HG03520 (cell line): ENCODE data around the gene TKT.

Experiments
- ATAC-seq: cut with Tn5 transposase; IDR thresholded peaks from one replicate; pipeline ENCODE4 v1.9.1; 2021; ENCODE audit warnings: mild to moderate bottlenecking, moderate library complexity; ENCODE audit not compliant: unreplicated experiment

The TKT gene

DNA sequence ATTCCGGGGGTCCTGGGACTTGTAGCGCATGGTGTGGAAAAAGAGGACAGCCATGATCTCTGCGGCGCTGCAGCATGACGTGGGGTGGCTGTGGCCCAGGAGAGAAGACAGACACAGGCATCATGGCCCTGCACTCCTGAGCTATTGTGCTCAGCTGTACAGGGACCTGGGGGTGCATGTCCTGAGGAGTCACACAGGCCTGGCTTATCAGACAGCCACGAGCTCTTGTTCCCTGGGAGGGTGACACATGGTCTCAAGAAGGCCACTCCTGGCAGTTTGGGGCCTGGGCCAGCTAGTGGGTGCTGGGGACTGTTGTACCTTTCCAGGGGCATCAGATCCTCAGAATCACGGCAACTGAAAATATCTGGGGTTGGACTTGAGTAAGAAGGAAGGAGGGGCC is 13.7 kb downstream of the TKT start:
- no peak for ATAC-seq

DNA sequence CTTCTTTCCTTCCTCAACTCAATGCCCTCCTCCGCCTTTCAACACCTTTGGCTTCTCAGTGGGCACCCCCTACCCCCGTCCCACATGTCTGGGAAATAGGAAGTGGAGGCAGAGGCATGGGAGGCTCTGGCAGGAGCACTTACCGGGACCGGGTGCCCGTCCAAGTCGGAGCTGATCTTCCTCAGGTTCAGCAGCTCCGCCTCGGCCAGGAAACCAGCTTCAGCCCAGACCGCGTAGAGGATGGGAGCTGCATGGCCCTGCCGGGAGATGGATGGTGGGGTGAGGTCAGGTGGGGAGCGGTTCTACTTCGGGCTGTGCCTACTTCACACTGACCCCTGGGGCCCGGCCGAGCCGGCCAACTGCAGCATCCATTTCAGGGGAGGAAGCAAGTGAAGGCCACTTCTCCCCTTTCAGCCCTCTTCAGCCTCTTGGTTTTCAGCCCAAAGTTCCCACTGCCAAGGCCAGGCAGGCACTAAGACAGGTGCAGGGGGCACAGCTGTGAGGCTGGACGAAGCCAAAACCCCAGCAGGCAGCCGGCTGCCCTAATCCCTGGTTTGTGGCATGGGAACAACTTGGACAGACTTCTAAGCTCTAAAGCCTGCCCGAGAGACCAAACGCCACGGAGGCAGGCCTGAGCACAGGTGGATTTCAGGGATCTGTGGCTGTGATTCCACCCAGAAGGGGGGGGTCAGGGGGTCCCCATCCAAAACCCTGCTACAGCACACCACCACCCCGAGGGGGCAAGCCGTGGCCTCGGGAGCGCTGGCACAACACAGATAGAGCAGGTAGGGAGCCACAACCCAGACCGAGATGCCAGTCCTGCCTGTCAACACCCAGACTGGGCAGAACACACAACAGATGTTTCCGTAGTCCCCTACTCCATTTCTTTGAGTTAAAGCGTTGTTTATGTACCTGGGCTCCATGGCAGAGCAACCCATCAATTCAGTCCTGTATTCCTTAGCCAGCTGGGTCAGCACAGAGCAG is 14.5 kb downstream of the TKT start:
- ATAC-seq, result no peak

DNA sequence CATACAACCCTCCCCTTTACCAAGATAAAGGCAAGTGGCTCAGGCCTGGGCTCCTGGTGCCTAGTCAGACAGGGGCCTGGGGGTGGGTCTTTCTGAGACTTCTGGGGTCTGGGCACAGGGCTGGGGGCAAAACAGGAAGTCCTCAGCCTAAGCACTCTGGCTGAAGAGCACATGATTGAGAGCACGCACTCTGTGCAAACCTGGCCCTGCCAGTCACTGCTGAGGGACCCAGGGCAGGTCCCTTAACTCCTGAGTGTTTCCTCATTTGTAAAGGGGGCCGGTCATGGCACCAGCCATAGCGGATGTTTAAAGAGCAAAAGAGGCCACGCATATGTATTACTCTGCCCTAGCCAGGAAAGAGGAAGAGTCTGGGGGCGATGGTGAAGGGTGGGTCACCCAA is 16.0 kb downstream of the TKT start:
- ATAC-seq, result no peak

DNA sequence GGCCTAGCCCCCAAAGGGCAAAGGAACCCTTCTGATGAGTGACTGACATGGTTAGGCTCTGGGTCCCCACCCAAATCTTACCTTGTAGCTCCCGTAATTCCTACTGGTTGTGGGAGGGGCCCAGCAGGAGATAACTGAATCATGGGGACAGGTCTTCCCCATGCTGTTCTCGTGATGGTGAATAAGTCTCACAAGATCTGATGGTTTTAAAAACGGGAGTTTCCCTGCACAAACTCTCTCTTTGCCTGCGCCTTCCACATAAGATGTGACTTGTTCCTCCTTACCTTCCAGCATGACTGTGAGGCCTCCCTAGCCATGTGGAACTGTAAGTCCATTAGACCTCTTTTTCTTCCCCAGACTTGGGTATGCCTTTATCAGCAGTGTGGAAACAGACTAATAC is 16.9 kb downstream of the TKT start:
- ATAC-seq, result no peak

DNA sequence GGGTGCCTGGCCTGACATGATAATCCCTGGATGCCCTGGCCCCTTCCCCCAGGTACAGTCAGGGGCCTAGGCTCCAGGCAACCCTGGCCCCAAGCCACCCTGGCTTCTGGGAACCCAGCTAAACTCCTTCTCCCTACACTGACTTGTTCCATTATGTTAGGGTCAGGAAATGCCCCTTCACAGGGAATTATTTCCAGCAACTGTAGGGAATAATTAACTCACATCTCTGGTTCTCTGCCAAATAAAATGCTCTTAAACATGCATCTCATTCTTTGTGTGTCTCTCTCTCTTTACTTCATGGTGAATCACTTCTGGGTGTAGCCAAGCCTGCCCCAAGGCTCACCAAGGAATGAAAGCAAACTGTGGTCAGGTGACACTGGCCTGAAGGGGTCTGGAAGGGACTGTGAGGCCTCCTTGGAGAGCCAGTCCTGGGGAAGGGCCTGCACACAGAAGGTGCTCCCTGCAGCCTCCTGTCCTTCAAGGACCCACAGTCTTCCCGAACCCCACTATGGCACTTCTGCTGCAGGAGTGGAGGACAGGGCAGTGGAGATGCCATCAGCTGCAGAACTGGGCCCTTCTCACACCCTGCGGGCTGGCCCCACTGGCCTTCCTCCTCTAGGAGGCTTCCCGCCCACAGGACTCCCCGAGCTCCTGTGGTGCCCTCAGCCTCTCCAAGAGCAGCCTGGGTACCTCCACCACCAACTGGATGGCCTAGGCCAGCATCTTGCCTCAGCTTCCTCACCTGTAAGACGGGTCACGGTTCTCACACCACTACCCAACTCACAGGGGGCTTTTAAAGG is 17.6 kb downstream of the TKT start:
- no peak for ATAC-seq

- no peak for ATAC-seq
Measured at GRCh38 chr3:53236112-53236841, 19.5 kb downstream of the TKT start.

DNA sequence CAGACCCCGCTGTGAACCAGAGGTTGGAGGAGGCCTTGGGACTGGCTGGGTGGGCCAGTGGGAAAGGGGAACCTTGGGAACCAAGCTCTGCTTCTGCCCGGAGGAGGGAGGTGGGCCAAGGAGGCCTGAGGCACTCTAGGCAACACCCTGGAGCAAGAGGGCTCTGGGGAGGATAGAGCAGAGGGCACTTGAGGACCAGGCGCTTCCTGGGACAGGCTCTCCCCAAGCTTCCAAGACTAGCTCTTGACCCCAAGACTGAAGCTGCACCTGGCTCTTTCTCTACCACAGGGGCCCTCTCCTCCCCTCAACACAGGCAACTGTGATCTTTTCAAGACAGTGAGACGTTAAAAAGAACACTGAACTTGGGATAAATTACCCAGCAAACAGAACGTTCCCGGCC is 20.3 kb downstream of the TKT start:
- no peak for ATAC-seq

DNA sequence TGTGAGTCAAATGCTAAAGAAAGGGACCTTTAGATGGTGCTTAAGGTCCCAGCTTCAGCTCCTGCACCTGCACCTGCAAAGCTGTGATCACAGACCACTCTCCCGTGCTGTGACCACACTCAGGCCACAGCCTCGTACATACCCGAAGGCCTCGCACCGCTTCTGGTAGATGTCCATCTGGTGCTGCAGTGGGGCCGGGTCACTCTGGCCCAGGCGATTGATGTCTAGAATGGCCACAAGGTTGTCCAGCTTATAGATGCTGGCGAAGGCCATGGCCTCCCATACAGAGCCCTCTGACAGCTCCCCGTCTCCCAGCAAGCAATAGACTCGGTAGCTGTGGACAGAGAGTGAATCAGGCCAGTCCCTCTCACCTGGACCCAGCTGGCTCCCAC is 21.0 kb downstream of the TKT start:
- ATAC-seq, result no peak

DNA sequence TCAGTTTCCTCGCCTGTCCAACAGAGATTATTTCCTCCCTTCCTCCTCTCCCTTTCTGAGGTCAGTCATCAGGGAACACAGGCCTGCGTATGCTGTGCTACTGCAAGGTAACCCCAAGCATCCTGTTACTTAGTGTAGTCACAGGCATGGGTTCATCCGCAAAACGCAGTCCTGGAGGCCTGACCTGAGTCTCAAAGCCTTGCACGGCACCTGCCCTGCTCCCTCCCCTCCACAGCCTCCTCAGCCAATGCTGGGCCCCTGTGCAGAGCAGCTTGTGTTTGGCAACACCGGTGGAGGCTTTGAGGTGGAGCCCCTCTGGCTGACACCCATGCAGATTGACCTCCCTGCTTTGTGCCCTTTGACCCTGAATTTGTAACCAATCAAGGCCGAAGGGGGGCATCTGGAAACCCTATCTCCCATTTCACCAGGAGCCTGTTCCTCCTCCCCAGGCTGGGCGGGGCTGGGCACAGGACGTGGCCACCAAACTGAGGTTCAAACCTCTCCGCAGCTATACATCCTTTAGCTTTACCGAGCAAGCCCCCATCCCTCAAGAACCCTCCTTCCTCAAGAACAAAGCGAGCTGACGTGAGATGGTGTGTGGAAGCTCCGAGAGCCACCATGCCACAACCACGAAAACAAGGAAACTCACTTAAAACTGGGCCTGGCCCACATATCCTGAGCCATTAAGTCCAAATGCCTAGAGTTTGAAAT is 21.5 kb downstream of the TKT start:
- ATAC-seq, result no peak

- ATAC-seq, result no peak
Measured at GRCh38 chr3:53232641-53233377, 23.0 kb downstream of the TKT start.

DNA sequence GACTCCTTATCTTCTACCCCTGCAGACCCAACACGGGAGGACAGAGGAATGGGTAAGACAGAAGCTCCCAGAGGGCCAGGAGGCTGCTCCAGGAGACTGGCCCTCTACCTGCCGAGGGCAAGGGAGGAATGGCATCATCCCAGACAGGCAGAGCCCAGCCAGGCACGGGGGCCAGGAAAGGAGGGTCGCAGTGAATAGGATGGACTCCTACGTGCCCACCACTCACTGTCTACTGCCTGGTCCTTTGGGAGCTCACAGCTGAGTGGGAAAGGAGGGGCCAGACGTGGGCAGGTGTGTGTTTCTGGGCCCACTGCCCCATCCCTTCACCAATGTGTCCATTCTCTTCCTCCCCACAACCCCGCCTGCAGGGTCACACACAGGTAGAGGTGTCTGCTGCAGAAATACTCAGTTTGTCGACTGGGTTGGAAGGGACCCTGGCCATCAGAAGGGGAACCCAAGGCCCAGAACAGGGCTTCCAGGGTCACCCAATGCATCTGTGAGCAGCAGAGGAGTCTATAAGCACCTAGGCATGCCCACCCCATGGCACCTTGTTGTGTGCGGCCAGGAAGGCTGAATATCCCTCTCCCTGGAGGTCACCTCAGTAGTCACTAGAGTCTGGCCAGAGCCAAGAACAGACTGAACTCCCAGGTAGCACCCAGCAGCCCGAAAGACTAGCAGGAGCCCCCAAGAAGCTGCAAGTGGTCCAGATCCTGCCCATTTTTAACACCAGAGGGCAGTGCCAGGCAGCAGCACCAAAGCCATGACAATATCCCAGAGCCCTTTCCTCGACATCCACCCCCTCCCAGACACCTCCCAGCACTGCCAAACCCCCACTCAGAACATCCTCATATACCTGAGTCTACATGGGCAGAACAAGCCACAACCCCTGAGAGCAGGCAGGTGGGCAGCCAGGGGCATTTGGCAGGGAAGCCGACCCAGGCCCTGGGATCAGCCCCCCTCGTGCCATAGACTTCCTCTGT is 24.0 kb downstream of the TKT start:
- ATAC-seq, result no peak

- ATAC-seq, result no peak
Measured at GRCh38 chr3:53230789-53231188, 25.0 kb downstream of the TKT start.

DNA sequence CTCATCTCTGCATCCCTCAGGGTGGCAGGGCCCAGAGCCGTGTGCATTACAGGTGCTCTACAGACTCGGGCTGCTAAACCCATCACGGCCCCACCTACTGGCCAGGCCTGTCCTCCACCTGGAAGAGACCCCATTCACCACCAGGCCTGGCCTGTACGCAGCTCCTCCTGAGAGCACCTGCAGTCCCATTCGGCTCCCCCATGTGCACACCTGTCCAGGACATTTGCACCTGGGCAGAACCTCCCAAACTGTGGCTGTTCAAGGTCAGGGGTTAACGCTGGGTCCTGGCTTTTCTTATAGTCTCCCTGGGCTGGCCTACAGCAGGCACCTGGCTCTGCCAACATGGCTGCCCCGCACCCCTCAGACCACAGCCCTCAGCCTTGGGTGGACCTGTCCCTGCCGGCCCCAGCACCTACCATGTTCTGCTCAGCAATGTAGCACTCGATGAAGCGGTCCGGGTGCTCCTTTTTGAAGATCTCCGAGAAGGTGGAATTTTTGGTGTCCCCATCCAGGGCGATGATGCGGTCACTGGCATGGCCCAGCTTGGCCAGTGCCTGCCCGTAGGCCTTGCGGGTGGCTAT is 25.7 kb downstream of the TKT start:
- ATAC-seq, result no peak

DNA sequence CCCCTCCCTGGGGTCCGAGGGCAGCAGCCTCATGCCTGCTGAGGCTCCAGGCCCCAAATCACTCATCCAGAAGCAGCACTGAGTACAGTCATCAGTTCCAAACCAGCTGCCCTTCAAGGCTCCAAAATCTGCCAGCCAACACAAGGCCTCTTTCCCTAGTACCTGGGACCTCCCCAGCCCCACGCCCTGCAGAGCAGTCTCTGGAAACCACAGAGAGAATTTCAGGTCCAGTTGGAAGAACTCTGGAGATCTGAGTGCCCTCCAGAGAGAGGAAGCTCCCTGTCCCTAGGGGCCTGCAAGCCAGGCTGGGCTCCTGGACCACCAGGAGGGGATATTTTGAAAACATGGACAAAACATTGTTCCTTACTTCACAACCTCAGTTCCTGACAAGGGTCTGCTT is 26.2 kb downstream of the TKT start:
- ATAC-seq, result no peak

DNA sequence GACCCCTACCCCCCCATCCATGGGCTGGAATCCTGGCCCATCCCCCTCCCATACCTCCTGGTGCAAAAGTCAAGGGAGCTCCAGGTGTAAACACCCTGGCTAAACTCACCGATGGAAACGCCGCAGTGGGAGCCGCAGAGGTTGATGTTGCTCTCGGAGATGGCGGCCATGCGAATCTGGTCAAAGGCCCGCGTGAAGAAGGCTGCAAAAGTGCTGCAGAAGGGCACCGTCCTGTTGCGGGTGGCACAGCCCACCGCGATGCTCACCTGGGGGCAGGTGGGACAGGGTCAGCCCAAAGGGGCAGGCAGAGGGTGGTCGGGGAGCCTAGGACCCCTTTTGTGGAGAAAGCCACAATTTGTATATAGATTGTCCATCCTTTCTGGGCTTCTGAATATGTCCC is 26.7 kb downstream of the TKT start:
- no peak for ATAC-seq

- ATAC-seq, result no peak
Measured at GRCh38 chr3:53227993-53228885, 27.6 kb downstream of the TKT start.

- no peak for ATAC-seq
Measured at GRCh38 chr3:53226841-53227407, 28.9 kb downstream of the TKT start.
